ENCODE measurements around the gene IFIT1. TPM values are rescaled to one million over a fixed set of nuclear protein-coding genes. Genes with fewer than 3 reads are reported as not detected.

The IFIT1 gene, protein sequence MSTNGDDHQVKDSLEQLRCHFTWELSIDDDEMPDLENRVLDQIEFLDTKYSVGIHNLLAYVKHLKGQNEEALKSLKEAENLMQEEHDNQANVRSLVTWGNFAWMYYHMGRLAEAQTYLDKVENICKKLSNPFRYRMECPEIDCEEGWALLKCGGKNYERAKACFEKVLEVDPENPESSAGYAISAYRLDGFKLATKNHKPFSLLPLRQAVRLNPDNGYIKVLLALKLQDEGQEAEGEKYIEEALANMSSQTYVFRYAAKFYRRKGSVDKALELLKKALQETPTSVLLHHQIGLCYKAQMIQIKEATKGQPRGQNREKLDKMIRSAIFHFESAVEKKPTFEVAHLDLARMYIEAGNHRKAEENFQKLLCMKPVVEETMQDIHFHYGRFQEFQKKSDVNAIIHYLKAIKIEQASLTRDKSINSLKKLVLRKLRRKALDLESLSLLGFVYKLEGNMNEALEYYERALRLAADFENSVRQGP
- total RNA-seq (22.7 and 23.9 TPM in 2 replicates), polyA plus RNA-seq (24.4 and 32.8 TPM in 2 replicates)

DNA sequence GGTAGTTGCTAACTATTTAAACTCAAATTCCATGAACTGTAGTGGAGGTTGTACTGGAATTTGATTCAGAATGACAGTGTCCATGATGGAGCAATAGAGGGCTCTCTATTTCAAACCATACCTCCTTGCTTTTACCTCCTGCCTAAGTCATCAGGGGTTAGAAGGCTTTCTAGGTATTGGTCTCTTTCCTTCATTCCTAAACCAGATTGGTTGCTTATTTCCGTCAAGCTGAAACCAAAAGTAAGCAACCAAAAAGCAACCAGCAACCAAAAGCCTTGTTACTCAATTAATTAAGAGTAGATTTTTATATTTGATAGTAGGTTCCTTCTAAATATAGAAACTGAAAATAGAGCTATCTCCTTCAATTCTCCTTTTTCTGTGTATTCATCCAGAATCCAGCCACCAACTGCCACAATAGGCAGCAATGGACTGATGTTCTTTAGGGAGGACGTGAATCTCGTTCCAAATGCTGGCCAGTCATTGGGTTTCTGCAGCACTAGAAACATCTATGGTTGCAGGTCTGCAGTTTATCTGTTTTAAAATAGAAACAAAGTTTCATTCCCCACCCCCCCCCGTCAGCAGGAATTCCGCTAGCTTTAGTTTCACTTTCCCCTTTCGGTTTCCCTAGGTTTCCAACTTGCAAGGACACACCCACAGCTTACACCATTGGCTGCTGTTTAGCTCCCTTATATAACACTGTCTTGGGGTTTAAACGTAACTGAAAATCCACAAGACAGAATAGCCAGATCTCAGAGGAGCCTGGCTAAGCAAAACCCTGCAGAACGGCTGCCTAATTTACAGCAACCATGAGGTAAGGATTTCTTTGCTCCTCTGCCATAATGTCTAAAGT lies at the start of gene IFIT1:
Gene IFIT1 (plus strand): TSS at position 717 of the 850 bp plus-strand sequence. CDS start 90 bp downstream, at position 807.
- Histone ChIP-seq H3K4me1 (ENCODE audit: low read depth) (peaks cover 24% of the 10 kb centered on the region), H3K9me3 (ENCODE audit: low read depth) (no peaks in the 10 kb centered on the region), H3K27me3 (no peaks in the 10 kb centered on the region), H3K27ac (peak within 1 kb of the TSS; percentile 90), H3K36me3 (no peaks in the 10 kb centered on the region), H3K4me3 (peak within 1 kb of the TSS; percentile 33)
- peak; percentile 86 to 92 for DNase-seq (ENCODE audit: low read depth in 1 of 2, low spot score in 1 of 2)
- TF ChIP-seq, protein P1, sequence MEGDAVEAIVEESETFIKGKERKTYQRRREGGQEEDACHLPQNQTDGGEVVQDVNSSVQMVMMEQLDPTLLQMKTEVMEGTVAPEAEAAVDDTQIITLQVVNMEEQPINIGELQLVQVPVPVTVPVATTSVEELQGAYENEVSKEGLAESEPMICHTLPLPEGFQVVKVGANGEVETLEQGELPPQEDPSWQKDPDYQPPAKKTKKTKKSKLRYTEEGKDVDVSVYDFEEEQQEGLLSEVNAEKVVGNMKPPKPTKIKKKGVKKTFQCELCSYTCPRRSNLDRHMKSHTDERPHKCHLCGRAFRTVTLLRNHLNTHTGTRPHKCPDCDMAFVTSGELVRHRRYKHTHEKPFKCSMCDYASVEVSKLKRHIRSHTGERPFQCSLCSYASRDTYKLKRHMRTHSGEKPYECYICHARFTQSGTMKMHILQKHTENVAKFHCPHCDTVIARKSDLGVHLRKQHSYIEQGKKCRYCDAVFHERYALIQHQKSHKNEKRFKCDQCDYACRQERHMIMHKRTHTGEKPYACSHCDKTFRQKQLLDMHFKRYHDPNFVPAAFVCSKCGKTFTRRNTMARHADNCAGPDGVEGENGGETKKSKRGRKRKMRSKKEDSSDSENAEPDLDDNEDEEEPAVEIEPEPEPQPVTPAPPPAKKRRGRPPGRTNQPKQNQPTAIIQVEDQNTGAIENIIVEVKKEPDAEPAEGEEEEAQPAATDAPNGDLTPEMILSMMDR (IDR thresholded peaks at IDR 0.05; ENCODE audit: low read depth, low read length): no peak

DNA sequence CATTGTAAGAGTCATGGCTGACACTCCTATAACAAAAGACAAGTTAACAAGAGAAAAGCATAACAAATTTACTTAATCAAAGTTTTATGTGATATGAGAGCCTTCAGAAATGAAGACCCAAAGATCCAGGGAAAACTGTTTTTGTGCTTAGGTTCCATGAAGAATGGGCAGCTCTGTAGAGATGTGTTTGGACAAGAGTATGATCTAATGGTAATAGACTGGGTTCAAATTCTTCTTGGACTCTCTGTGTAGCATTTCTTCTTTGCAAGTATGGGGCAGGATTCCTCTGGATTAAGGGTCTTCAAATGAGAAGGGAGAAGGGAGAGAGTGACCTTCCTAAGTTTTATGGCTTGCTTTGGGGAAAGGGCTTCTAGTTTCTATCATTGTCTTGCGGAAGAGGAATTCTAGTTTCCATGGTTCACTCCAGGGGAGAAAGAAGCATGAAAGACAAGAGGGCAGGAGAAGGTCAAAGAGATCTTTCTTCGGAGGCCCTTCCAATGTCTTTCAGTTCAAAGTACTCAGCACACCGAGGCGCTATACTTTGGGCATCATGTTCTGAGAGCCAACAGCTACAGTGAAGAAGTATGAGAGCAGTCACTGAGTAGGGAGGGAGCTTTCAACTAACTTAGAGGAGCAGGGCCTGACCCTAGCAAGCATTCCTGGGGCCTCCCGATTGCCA lies 49.2 kb upstream of the IFIT1 start:
- Histone ChIP-seq H3K4me3 (no peak overlapping the region), H3K36me3 (no peaks in the 10 kb centered on the region), H3K27ac (no peak overlapping the region), H3K27me3 (no peaks in the 10 kb centered on the region), H3K4me1 (ENCODE audit: low read depth) (peaks cover 12% of the 10 kb centered on the region), H3K9me3 (ENCODE audit: low read depth) (no peaks in the 10 kb centered on the region)
- DNase-seq (ENCODE audit: low read depth in 1 of 2, low spot score in 1 of 2): no peak
- TF ChIP-seq, protein P1 (IDR thresholded peaks at IDR 0.05; ENCODE audit: low read depth, low read length): no peak

DNA sequence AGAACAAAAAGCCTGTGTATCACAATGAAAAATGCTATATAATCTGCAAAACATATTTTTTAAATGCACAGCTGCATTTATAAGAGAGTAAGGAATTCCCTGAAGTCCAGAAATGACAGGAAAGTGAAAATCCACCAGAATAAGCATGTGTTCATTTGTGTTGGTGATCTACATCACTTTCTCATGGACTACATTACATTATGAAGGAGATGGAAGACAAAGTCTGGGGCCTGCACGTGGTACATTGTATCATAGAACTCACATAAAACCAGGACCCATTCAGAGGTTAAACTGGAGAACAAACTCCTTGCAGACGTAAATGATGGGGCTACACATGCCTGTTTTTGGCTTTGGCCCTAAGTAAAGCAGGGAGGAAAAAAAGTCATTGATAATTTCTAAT lies 48.3 kb upstream of the IFIT1 start:
- Histone ChIP-seq H3K9me3 (ENCODE audit: low read depth) (no peaks in the 10 kb centered on the region), H3K27ac (no peak overlapping the region), H3K4me1 (ENCODE audit: low read depth) (peaks cover 22% of the 10 kb centered on the region), H3K4me3 (no peak overlapping the region), H3K36me3 (no peaks in the 10 kb centered on the region), H3K27me3 (no peaks in the 10 kb centered on the region)
- TF ChIP-seq, protein P1 (IDR thresholded peaks at IDR 0.05; ENCODE audit: low read depth, low read length): no peak
- no peak for DNase-seq (ENCODE audit: low read depth in 1 of 2, low spot score in 1 of 2)

DNA sequence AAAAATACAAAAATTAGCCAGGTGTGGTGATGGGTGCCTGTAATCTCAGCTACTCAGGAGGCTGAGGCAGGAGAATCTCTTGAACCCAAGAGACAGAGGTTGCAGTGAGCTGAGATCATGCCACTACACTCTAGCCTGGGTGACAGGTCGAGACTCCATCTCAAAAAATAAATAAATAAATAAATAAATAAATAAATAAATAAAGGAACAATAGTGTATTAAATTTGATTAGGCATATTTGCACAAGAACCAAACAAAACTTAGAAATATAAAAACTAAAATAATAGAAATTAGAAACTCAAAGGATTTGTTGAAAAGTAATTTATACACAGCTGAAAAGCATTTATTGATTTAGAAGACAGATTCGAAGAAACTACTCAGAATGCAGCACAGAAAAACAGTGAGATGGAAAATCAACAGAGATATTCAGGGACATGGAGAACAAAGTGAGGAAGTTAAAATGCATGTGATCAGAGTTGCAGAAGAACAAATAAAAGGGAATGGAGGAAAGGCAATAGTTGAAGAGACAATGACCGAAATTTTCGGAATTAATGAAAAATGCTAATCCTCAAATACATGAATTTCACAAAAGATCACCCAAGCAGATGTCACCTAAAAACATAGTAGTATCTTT lies 46.9 kb upstream of the IFIT1 start:
- Histone ChIP-seq H3K4me3 (no peak overlapping the region), H3K27ac (no peak overlapping the region), H3K27me3 (no peaks in the 10 kb centered on the region), H3K9me3 (ENCODE audit: low read depth) (no peaks in the 10 kb centered on the region), H3K4me1 (ENCODE audit: low read depth) (peaks cover 30% of the 10 kb centered on the region), H3K36me3 (no peaks in the 10 kb centered on the region)
- TF ChIP-seq, protein P1 (IDR thresholded peaks at IDR 0.05; ENCODE audit: low read depth, low read length): no peak
- no peak for DNase-seq (ENCODE audit: low read depth in 1 of 2, low spot score in 1 of 2)

Measured in cardiac muscle cell (in vitro differentiated cells and primary cell).